Heart right ventricle (tissue), 16 donors: ENCODE results near the gene SLC6A6. TPM values are rescaled to one million over a fixed set of nuclear protein-coding genes. Genes with fewer than 3 reads are reported as not detected.
"Not testable (repeated sequence)": the region's sequence is repeated elsewhere in the genome, so short reads cannot be mapped to it uniquely, and the experiment has no call there.

Experiments used
- ATAC-seq, 8 donors: fragments of 200-7000 bp; cut with Tn5 transposase; one replicate each; pipeline ENCODE4 v1.9.1; 2020; ENCODE audit warnings: mild to moderate bottlenecking in 8 of 8, moderate library complexity in 8 of 8, moderate number of reproducible peaks in 1 of 8
- DNase-seq, 2 donors: peaks; one replicate each; pipeline ENCODE4 v3.0.0-alpha.2; 2020
- H3K27ac ChIP-seq, 10 donors: fragments of 200-600 bp; sonication (generic) in 2 of 10; one replicate each; pipeline versions ENCODE4 v1.5.0 to v1.8.0; 2020 to 2022; ENCODE audit warnings: mild to moderate bottlenecking in 3 of 10
- H3K27me3 ChIP-seq, 7 donors: fragments of 200-600 bp; one replicate each; pipeline ENCODE4 v1.8.0; 2021 to 2022; ENCODE audit warnings: mild to moderate bottlenecking in 2 of 7
- H3K36me3 ChIP-seq, 9 donors: fragments of 200-600 bp; sonication (generic) in 1 of 9; one replicate each; pipeline versions ENCODE4 v1.5.0 to v1.8.0; 2020 to 2022; ENCODE audit warnings: mild to moderate bottlenecking in 2 of 9
- H3K4me1 ChIP-seq, 9 donors: fragments of 200-600 bp; sonication (generic) in 1 of 9; one replicate each; pipeline versions ENCODE4 v1.5.0 to v1.8.0; 2020 to 2022; ENCODE audit warnings: mild to moderate bottlenecking in 4 of 9
- H3K4me3 ChIP-seq, 10 donors: fragments of 200-600 bp; sonication (generic) in 2 of 10; one replicate each; pipeline versions ENCODE4 v1.5.0 to v1.8.0; 2020 to 2022; ENCODE audit warnings: mild to moderate bottlenecking in 7 of 10, moderate library complexity in 2 of 10
- H3K9me3 ChIP-seq, 11 donors: fragments of 200-600 bp in 10 of 11; sonication (generic) in 2 of 11; one replicate each; pipeline versions ENCODE4 v1.5.0 to v1.8.0; 2013 to 2022; ENCODE audit warnings: mild to moderate bottlenecking in 2 of 11, control low read depth in 1 of 11, moderate library complexity in 1 of 11
- WGBS, 2 donors: extraction: QIAGEN DNeasy Blood & Tissue Kit; methylation state at CpG; one replicate each; pipeline ENCODE4 v1.1.7; 2013; ENCODE audit warnings: inconsistent platforms in 1 of 2; 5-methylcytosine and 5-hydroxymethylcytosine counted together
- intact Hi-C, 10 donors: fragments of 100-400 bp; cut with DNase I; formaldehyde crosslinking; loops; one replicate each; pipeline versions ENCODE4 v1.11.1 to v1.14.2; 2022
- polyA plus RNA-seq, 2 donors: library from polyadenylated mRNA; stranded (reverse); fragments of 200-250 nt; gene quantifications; one replicate each; pipeline ENCODE4 v1.2.3, GENCODE V29; 2013
- total RNA-seq, 10 donors: library from RNA; stranded (reverse); fragmentation: NEBNext Ultra II Directional in 3 of 10; extraction: Animal tissue kit (Norgen Biotek cat#: 25700) in 3 of 10; gene quantifications; one replicate each; pipeline versions ENCODE4 v1.2.1 to v1.2.4, GENCODE V29; 2021 to 2023
- TF ChIP-seq, protein P1 (sequence below), 9 donors: fragments of 200-600 bp; sonication (generic) in 2 of 9; IDR thresholded peaks; one replicate each; pipeline versions ENCODE4 v1.5.0 to v1.8.0; 2021 to 2022; ENCODE audit warnings: antibody characterized with exemption in 9 of 9, mild to moderate bottlenecking in 5 of 9, moderate library complexity in 1 of 9
- donor health status: Arrhythmogenic right ventricular cardiomyopathy.
- donor health status: ischemic (EF 13 %, LVEDD 7.1; RV severe dilation, severe dysfunction).
- donor health status: healthy with polysubstance abuse.
- donor health status: DM: no; HTN: yes; CAD: no.
- donor health status: DM: no; HTN: no; CAD: no.
- donor health status: ischemic (EF 25% LVEDD 6.9; RV normal size, moderate dysfunction).
- donor health status: ischemic (EF 25% LVEDD 5.7; RV mildly dilated, moderate dysfunction).
- donor health status: healthy.
- donor health status: DM: yes; HTN: yes; CAD: no.
- donor health status: Ischemic cardiomyopathy.
- donor health status: ischemic (EF 35%, LVEDD 5.7; RV mildly dilated, moderate dysfunction).
- donor health status: nonischemic (EF 11% LVEDD 7.7; RV severe dilation, severe dysfunction).
- donor health status: DM: yes; HTN: yes; CAD: no.
- donor health status: PGD.
- donor health status: ischemic (EF 29% LVEDD 5.4; RV normal size, mild dysfunction).
- donor health status: nonischemic (EF 23%, LVEDD 6.1; RV moderate dilation, normal function).

The SLC6A6 gene
- total and polyA plus RNA-seq, 12 donors = 7.7 to 68.7 (median 44.0) TPM

DNA sequence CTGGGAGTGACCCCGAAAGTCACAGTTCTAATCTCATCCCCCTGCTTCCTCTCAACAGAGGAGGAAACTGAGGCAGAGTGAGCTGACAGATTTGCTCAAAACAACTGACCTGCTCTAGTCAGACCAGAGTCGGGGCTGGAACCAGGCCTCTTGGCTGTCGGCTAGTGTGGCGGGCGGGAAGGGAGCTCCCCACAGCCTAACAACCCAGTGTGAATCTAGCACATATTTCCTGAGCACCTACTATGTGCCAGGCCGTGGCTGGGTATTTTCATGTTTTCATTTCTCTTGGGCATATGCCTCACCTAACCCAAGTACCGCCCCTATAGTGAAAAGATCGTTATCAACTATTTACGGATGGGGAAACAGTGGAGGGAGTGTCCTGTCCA lies 110.5 kb downstream of the SLC6A6 start:
- intact Hi-C loops = loop anchor here in 1 of 10 donors (5.0 kb wide), 1 partner anchor 34 kb away; no protein-coding TSS in a partner anchor
- DNase-seq = no peak

DNA sequence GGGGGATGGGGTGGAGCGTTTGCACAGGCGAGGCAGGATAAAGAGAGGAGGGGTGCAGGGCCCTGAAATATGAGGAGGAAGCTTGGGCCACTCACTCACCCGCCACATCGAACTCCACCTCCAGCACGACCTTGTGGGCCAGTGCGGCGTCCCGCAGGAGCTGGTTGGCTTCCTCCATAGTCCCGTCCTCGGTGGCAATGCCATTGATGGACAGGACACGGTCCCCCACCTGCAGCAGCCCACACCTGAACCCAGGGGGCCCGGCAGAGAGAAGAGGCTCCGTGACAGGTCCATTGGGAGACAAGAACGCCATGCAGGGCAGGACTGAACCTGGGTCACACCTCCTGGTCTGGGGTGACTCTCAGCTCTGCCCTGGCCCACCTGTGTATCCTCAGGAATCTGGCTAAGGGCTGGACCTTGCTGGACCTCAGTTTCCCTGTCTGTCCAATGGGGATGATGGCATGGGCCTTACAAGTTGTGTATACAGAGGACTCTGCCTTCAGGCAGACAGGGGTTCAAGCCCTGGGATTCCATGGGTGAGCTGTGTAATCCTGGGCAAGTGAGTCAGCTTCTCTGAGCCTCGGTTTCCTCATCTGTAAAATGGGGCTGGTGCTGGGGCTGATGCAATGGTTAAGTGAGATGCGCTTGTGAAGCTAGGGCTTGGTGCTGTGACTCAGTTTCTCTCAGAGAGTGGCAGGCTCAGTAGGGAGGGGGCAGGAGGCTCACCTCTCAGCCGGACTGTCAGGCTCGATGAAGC lies 111.3 kb downstream of the SLC6A6 start:
- no peak for DNase-seq
- intact Hi-C loops = loop anchor here in 1 of 10 donors (5.0 kb wide), 1 partner anchor 34 kb away; no protein-coding TSS in a partner anchor
- no peak overlapping the region for H3K27ac ChIP-seq
- H3K36me3 ChIP-seq = peaks cover 0 to 61% (median 5%) of the 10 kb centered on the region in 9 donors
- H3K9me3 ChIP-seq = no peaks in the 10 kb centered on the region
- TF ChIP-seq, protein P1, sequence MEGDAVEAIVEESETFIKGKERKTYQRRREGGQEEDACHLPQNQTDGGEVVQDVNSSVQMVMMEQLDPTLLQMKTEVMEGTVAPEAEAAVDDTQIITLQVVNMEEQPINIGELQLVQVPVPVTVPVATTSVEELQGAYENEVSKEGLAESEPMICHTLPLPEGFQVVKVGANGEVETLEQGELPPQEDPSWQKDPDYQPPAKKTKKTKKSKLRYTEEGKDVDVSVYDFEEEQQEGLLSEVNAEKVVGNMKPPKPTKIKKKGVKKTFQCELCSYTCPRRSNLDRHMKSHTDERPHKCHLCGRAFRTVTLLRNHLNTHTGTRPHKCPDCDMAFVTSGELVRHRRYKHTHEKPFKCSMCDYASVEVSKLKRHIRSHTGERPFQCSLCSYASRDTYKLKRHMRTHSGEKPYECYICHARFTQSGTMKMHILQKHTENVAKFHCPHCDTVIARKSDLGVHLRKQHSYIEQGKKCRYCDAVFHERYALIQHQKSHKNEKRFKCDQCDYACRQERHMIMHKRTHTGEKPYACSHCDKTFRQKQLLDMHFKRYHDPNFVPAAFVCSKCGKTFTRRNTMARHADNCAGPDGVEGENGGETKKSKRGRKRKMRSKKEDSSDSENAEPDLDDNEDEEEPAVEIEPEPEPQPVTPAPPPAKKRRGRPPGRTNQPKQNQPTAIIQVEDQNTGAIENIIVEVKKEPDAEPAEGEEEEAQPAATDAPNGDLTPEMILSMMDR (IDR thresholded peaks at IDR 0.05) = no peak
- WGBS, 2 donors = 79 to 80% methylated on average over 18 of the region's 18 CpGs
- no peak overlapping the region for H3K4me3 ChIP-seq
- peaks cover 0 to 29% (median 7%) of the 10 kb centered on the region in 9 donors for H3K4me1 ChIP-seq
- peaks cover 0 to 3% (median 0%) of the 10 kb centered on the region in 7 donors for H3K27me3 ChIP-seq
- no peak for ATAC-seq

More for the DNA sequence above, 110.5 kb downstream of the SLC6A6 start:
- ATAC-seq = no peak
- TF ChIP-seq, protein P1 (IDR thresholded peaks at IDR 0.05) = no peak
- Histone ChIP-seq H3K27ac (no peak overlapping the region), H3K36me3 (peaks cover 0 to 56% (median 5%) of the 10 kb centered on the region in 9 donors), H3K9me3 (no peaks in the 10 kb centered on the region), H3K27me3 (peaks cover 0 to 3% (median 0%) of the 10 kb centered on the region in 7 donors), H3K4me3 (no peak overlapping the region), H3K4me1 (peaks cover 0 to 23% (median 5%) of the 10 kb centered on the region in 9 donors)
- WGBS, 2 donors = 74 to 82% methylated on average over 9 of the region's 9 CpGs

DNA sequence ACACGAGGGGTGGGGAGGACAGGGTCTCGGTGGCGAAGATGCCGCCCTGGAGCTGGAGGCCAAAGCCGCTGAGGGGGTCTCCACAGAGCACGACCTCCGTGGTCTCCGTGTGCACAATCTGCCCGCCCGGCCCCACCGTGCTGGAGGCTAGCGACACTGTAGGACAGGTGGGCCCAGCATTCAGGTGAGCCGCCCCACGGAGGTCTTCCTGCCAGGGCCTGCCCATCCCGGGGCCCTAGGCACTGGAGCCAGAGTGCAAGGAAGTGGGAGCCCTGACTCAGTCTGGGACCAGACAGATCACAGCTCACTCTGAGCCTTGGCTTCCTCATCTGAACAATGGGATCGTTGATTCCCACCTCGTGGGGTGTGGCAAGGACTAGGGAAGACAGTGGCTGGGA lies 111.9 kb downstream of the SLC6A6 start:
- H3K4me1 ChIP-seq = peaks cover 0 to 24% (median 5%) of the 10 kb centered on the region in 9 donors
- no peak overlapping the region for H3K27ac ChIP-seq
- DNase-seq (no peak), ATAC-seq (no peak)
- intact Hi-C loops = loop anchor here in 1 of 10 donors (5.0 kb wide), 1 partner anchor 33 kb away; no protein-coding TSS in a partner anchor
- H3K4me3 ChIP-seq = no peak overlapping the region
- TF ChIP-seq, protein P1 (IDR thresholded peaks at IDR 0.05) = no peak
- peaks cover 0 to 67% (median 5%) of the 10 kb centered on the region in 9 donors for H3K36me3 ChIP-seq
- H3K27me3 ChIP-seq = peaks cover 0 to 3% (median 0%) of the 10 kb centered on the region in 7 donors
- 87 to 91% methylated on average over 16 to 17 of the region's 17 CpGs for WGBS, 2 donors
- no peaks in the 10 kb centered on the region for H3K9me3 ChIP-seq

DNA sequence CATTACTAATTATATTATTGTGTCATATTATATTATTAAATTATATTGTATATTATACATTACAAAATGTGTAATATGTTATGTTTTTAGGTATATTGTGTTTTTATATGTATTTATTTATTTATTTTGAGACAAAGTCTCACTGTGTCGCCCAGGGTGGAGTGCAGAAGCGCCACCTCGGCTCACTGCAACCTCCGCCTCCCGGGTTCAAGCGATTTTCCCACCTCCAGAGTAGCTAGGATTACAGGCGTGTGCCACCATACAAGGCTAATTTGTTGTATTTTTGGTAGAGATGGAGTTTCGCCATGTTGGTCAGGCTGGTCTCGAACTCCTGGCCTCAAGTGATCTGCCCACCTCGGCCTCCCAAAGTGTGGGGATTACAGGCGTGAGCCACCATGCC lies 113.1 kb downstream of the SLC6A6 start:
- intact Hi-C loops, H3K27me3 ChIP-seq, H3K9me3 ChIP-seq, DNase-seq, ATAC-seq, H3K4me3 ChIP-seq, H3K27ac ChIP-seq: not testable (repeated sequence)
- Histone ChIP-seq H3K36me3 (peaks cover 0 to 78% (median 6%) of the 10 kb centered on the region in 9 donors), H3K4me1 (peaks cover 0 to 31% (median 5%) of the 10 kb centered on the region in 9 donors)
- WGBS, 2 donors = 95 to 96% methylated on average over 11 of the region's 11 CpGs
